Stimulated activated memory B cell treated with anti-CD40 and anti-IgM and Interleukin-4, amounts not matched to agents 10 μg/mL and 1 μg/mL and 100 μg/mL, for 72 hours (primary cell): ENCODE measurements around the gene C3orf22.
A peak's percentile ranks its signal among the peaks of the same experiment; 100 is the strongest.
"Not testable (repeated sequence)": the region's sequence is repeated elsewhere in the genome, so short reads cannot be mapped to it uniquely, and the experiment has no call there.

Experiments used
- ATAC-seq: fragments of 150-1000 bp; cut with Tn5 transposase; 2 replicates; pipeline ENCODE4 v1.10.0; 2021
- H3K27ac Mint-ChIP-seq: one replicate; pipeline ENCODE4 v1.8.0; 2022; ENCODE audit warnings: mild to moderate bottlenecking, mixed read lengths
- H3K27me3 Mint-ChIP-seq: one replicate; pipeline ENCODE4 v1.8.0; 2022; ENCODE audit warnings: mixed read lengths
- H3K36me3 Mint-ChIP-seq: one replicate; pipeline ENCODE4 v1.8.0; 2022; ENCODE audit warnings: mixed read lengths
- H3K4me1 Mint-ChIP-seq: one replicate; pipeline ENCODE4 v1.8.0; 2022; ENCODE audit warnings: mixed read lengths
- H3K4me3 Mint-ChIP-seq: one replicate; pipeline ENCODE4 v1.8.0; 2022; ENCODE audit warnings: mild to moderate bottlenecking, moderate library complexity, mixed read lengths
- H3K9me3 Mint-ChIP-seq: one replicate; pipeline ENCODE4 v1.8.0; 2022; ENCODE audit warnings: mixed read lengths

Gene C3orf22, protein sequence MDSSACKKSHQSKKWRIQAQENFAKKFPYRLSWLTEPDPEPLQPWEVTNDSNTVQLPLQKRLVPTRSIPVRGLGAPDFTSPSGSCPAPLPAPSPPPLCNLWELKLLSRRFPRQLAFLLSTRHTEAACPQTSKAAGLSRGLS

DNA sequence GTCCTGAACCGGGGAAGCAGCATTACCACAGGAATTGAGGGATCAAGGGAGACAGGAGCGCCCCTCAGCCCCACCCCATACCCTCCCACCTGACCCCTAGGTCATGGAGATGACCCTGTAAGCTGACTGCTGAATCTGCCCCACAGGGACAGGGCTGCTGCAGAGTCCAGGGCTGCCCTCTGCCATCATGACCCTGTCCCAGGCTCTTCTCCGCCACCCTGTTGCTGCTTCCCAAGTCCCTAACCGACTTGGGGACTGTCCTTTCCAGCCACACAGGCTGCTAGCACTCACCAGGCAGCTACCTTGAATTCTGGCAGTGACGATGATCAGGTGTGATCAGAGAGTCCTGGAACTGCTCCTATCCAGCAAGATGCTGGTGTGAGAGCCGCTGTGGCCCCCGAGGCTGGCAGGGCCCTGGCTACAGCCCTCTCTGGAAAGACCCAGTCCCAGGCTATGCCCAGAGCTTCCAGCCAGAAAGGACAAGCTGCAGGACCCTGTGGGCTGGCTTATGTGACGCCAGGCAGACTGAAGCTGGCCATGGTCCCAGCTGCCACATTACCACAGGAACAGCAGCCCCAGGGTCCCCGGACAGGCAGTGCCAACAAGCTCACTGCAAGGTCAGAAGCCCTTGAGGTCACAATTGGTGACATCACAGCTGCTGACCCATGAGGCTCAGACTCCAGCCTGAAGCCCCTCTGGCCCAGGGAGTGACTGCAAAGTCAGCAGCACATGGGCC, at the start of gene C3orf22:
TSS of gene C3orf22 (minus strand) at position 597 of the 736 bp plus-strand sequence. CDS start 5,542 bp downstream, outside the sequence.
- no peak for ATAC-seq
- Mint-ChIP-seq H3K36me3 (no peaks in the 10 kb centered on the region), H3K27me3 (peaks cover 24% of the 10 kb centered on the region)

DNA sequence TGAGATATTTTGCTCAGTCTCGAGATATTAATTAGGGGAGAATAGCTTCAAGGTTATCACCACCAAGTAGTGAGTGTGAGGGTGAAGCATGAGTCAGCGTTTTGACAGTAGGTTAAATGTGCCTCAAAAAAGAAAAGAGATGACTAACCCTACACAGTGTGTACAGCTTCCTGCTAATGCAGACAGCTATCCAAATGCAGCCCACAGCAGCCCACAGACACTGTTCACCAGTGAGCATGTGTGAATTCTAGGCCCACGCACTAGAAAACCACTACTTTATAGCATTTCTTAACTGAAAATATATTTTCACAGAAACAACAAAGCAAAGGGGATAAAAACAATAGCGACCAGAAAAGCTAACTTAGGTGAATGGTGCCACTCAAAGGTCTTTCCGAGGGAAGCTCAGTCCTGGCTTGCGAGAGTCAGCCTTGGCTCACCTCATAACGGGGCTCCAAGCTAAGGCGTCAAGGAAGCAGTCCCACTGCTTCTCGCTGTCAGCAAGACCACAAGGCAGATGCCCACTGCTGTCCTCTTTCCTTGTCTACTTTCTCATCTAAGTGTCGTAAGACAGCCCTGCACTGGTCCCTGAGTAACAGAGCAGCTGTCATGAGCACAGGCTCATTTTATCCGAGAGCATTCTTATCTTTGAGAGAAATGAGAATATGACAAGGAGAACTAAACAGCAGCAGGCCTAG, 48.6 kb upstream of the C3orf22 start:
- Mint-ChIP-seq H3K27me3 (peaks cover 9% of the 10 kb centered on the region), H3K4me1 (no peaks in the 10 kb centered on the region), H3K4me3 (no peak overlapping the region), H3K36me3 (no peaks in the 10 kb centered on the region), H3K27ac (no peak overlapping the region), H3K9me3 (no peaks in the 10 kb centered on the region)
- no peak for ATAC-seq

More for the DNA sequence above, at the start of gene C3orf22:
- H3K9me3 Mint-ChIP-seq, result peaks cover 16% of the 10 kb centered on the region
- H3K4me3 Mint-ChIP-seq, result no peak within 1 kb of the TSS
- no peaks in the 10 kb centered on the region for H3K4me1 Mint-ChIP-seq
- no peak within 1 kb of the TSS for H3K27ac Mint-ChIP-seq

DNA sequence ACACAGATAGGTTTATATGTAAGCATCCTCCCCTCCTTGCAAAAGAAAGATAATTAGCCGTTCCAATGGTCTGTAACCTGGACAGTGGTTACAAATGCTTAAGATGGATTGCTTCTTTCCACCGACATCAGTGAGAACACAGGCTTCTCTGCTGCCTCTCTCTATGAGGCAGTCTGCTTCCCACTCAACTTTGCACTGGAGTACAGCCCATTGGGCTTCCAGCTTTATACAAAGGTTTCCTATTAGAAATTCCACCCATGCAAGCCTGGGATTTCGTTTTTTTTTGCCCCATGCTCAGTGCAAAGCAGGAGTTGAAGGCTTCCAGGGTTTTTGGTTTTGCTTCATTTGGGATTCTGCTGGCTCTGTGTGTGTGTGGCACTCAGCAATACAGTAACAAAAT, 47.3 kb upstream of the C3orf22 start:
- Mint-ChIP-seq H3K27me3 (peaks cover 22% of the 10 kb centered on the region), H3K4me3 (no peak overlapping the region), H3K9me3 (no peaks in the 10 kb centered on the region), H3K4me1 (no peaks in the 10 kb centered on the region), H3K27ac (no peak overlapping the region), H3K36me3 (no peaks in the 10 kb centered on the region)
- ATAC-seq, result no peak

DNA sequence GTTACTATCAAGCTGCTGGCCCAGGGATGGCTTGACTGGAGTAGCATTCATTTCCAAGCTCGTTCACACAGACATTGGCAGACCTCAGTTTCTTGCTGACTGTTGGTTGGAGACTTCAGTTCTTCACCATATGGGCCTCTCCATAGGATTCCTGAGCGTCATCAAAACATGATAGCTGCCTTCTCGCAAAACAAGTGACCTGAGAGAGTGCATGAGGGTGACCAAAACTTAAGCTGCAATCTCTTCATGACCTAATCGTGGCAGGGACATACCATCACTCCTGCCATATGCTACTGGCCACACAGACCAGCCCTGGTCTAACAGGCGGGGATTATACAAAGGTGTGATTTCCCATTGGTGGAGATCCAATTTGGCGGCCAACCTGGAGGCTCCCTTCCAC, 46.0 kb upstream of the C3orf22 start:
- no peak overlapping the region for H3K4me3 Mint-ChIP-seq
- H3K27ac Mint-ChIP-seq, result no peak overlapping the region
- peaks cover 31% of the 10 kb centered on the region for H3K27me3 Mint-ChIP-seq
- H3K4me1 Mint-ChIP-seq, result no peaks in the 10 kb centered on the region
- no peak for ATAC-seq
- no peaks in the 10 kb centered on the region for H3K9me3 Mint-ChIP-seq
- no peaks in the 10 kb centered on the region for H3K36me3 Mint-ChIP-seq

GRCh38 chr3:126599101-126599500, 40.4 kb upstream of the C3orf22 start:
- no peak overlapping the region for H3K4me3 Mint-ChIP-seq
- peaks cover 42% of the 10 kb centered on the region for H3K27me3 Mint-ChIP-seq
- H3K4me1 Mint-ChIP-seq, result no peaks in the 10 kb centered on the region
- no peaks in the 10 kb centered on the region for H3K36me3 Mint-ChIP-seq
- H3K27ac Mint-ChIP-seq, result no peak overlapping the region
- H3K9me3 Mint-ChIP-seq, result peaks cover 4% of the 10 kb centered on the region
- no peak for ATAC-seq

- peaks cover 39% of the 10 kb centered on the region for H3K27me3 Mint-ChIP-seq
- not testable (repeated sequence) for H3K9me3 Mint-ChIP-seq, ATAC-seq, H3K4me1 Mint-ChIP-seq, H3K36me3 Mint-ChIP-seq, H3K4me3 Mint-ChIP-seq, H3K27ac Mint-ChIP-seq
Measured at GRCh38 chr3:126595479-126595878, 36.7 kb upstream of the C3orf22 start.

- H3K27me3 Mint-ChIP-seq, result peaks cover 43% of the 10 kb centered on the region
- H3K4me3 Mint-ChIP-seq, H3K27ac Mint-ChIP-seq, ATAC-seq, H3K4me1 Mint-ChIP-seq, H3K9me3 Mint-ChIP-seq, H3K36me3 Mint-ChIP-seq: not testable (repeated sequence)
Measured at GRCh38 chr3:126591515-126591914, 32.8 kb upstream of the C3orf22 start.

DNA sequence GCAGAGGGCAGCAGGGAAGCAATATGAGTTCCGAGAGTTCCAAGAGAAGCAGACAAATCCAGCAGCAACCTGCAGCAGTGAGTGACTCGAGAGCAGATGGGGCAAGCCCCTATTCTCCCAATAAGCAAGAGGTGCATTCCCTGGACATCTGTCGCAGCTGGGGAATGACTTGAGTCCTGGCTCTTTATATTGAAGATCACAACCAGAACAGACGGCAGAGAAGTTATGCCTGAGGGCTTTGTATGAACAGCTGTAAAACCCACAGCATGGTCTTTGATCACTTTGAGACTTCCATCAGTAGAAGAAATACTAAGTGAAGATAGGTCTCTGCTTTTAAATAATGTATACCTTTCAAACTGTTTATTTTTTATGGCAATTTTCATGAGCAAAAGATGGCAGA, 23.6 kb upstream of the C3orf22 start:
- Mint-ChIP-seq H3K4me3 (no peak overlapping the region), H3K9me3 (peaks cover 5% of the 10 kb centered on the region), H3K4me1 (no peaks in the 10 kb centered on the region), H3K36me3 (no peaks in the 10 kb centered on the region), H3K27me3 (peaks cover 35% of the 10 kb centered on the region), H3K27ac (no peak overlapping the region)
- no peak for ATAC-seq

- ATAC-seq, result no peak
Measured at GRCh38 chr3:126581569-126581968, 22.8 kb upstream of the C3orf22 start.

GRCh38 chr3:126580746-126581145, 22.0 kb upstream of the C3orf22 start:
- no peak overlapping the region for H3K4me3 Mint-ChIP-seq
- no peaks in the 10 kb centered on the region for H3K4me1 Mint-ChIP-seq
- peaks cover 5% of the 10 kb centered on the region for H3K9me3 Mint-ChIP-seq
- H3K27ac Mint-ChIP-seq, result no peak overlapping the region
- no peaks in the 10 kb centered on the region for H3K36me3 Mint-ChIP-seq
- no peak for ATAC-seq
- H3K27me3 Mint-ChIP-seq, result peaks cover 41% of the 10 kb centered on the region

More at GRCh38 chr3:126581569-126581968, 22.8 kb upstream of the C3orf22 start:
- Mint-ChIP-seq H3K9me3 (peaks cover 5% of the 10 kb centered on the region), H3K36me3 (no peaks in the 10 kb centered on the region), H3K27ac (no peak overlapping the region), H3K4me1 (no peaks in the 10 kb centered on the region), H3K27me3 (peaks cover 41% of the 10 kb centered on the region), H3K4me3 (no peak overlapping the region)

GRCh38 chr3:126578702-126579101, 20.0 kb upstream of the C3orf22 start:
- Mint-ChIP-seq H3K9me3 (no peaks in the 10 kb centered on the region), H3K4me1 (no peaks in the 10 kb centered on the region), H3K27me3 (peaks cover 47% of the 10 kb centered on the region), H3K27ac (no peak overlapping the region), H3K36me3 (no peaks in the 10 kb centered on the region), H3K4me3 (no peak overlapping the region)
- peak; percentile 42 for ATAC-seq

DNA sequence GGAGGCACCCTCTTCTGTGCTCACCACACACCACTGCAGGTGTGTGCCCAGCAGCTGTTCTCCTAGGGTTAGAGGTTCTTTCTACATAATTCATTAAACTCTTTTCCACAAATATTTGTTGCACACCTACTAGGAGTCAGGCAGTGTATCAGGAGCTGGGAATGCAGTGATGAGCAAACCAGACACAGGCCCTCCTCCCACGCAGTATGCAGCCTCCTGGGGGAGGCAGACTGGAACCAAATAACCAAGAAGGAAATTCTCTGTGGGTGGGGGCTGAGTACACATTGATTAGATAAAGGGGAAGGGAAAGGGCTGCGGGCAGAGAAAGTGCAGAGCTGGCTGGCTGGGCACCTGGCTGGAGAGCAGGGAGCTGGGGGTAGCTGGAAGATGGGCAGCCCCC, 18.5 kb upstream of the C3orf22 start:
- H3K4me1 Mint-ChIP-seq, result no peaks in the 10 kb centered on the region

GRCh38 chr3:126573492-126574117, 14.9 kb upstream of the C3orf22 start:
- Mint-ChIP-seq H3K9me3 (no peaks in the 10 kb centered on the region), H3K36me3 (no peaks in the 10 kb centered on the region), H3K4me1 (no peaks in the 10 kb centered on the region), H3K27ac (no peak overlapping the region), H3K27me3 (peaks cover 36% of the 10 kb centered on the region), H3K4me3 (no peak overlapping the region)
- no peak for ATAC-seq

More for the DNA sequence above, 18.5 kb upstream of the C3orf22 start:
- no peaks in the 10 kb centered on the region for H3K36me3 Mint-ChIP-seq
- H3K27ac Mint-ChIP-seq, result no peak overlapping the region
- H3K4me3 Mint-ChIP-seq, result no peak overlapping the region
- ATAC-seq, result no peak
- no peaks in the 10 kb centered on the region for H3K9me3 Mint-ChIP-seq
- H3K27me3 Mint-ChIP-seq, result peaks cover 58% of the 10 kb centered on the region

- no peaks in the 10 kb centered on the region for H3K36me3 Mint-ChIP-seq
- no peaks in the 10 kb centered on the region for H3K9me3 Mint-ChIP-seq
- no peak overlapping the region for H3K27ac Mint-ChIP-seq
- H3K27me3 Mint-ChIP-seq, result peaks cover 43% of the 10 kb centered on the region
- H3K4me1 Mint-ChIP-seq, result no peaks in the 10 kb centered on the region
- ATAC-seq, result no peak
- no peak overlapping the region for H3K4me3 Mint-ChIP-seq
Measured at GRCh38 chr3:126571078-126571477, 12.3 kb upstream of the C3orf22 start.

DNA sequence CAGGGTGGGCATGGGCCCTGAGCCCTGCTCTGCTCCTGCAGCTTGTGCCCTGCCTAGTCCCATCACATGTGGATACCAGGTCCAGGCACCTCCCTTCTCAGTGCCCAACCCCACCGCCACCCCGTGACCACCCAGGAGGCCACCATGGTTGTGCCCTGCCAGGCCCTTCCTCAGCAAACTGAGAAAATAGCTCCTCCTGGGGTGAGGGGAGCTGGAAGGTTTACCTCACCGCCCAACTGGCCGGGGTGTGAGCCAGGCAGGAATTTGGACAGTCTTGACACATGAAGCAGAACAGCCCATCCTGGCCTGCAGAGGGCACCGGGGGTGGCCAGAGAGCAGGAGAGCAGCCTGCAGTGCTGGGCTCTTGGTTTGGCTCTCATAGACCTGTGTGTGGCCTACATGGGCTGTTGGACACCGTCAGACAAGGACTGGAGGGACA, 11.4 kb upstream of the C3orf22 start:
- Mint-ChIP-seq H3K27ac (no peak overlapping the region), H3K36me3 (no peaks in the 10 kb centered on the region), H3K4me1 (no peaks in the 10 kb centered on the region), H3K27me3 (peaks cover 52% of the 10 kb centered on the region), H3K4me3 (no peak overlapping the region), H3K9me3 (no peaks in the 10 kb centered on the region)
- peak; percentile 28 for ATAC-seq
